ENCODE measurements around the gene TSPAN6. TPM values are rescaled to one million over a fixed set of nuclear protein-coding genes. Genes with fewer than 3 reads are reported as not detected.

The TSPAN6 gene
- total and polyA plus RNA-seq, 2 donors (not counting 3 experiments of a cell fraction or from before 2014, with no cell fraction given), result 43.1 to 65.5 TPM

GRCh38 chrX:100659431-100660137 lies 23.0 kb upstream of the TSPAN6 start:
- DNase-seq (ENCODE audit: low read depth, low spot score) (no peak), FAIRE-seq (peak; percentile 4)
- no peaks in the 10 kb centered on the region for H3K9me1 ChIP-seq (replicated peaks; ENCODE audit: control insufficient read depth, extremely low read depth, insufficient read depth, low read length)
- TSS peak; percentile 55 for BruUV-seq (replicated peaks)
- dilution Hi-C loops (cut with MboI; ENCODE audit: extremely low pct_ligation_motif_present, low sequenced_read_pairs), result no loop called here
- intact Hi-C loops (cut with micrococcal nuclease), result loop anchor here (1.0 kb wide), 1 partner anchor 9 kb away; no protein-coding TSS in a partner anchor
- peaks cover 6 to 8% of the 10 kb centered on the region in 2 experiments for H3K36me3 ChIP-seq (ENCODE audit: control insufficient read depth in 2 of 2, extremely low read depth in 1 of 2, insufficient read depth in 2 of 2, low read length in 2 of 2)
- H3K9ac ChIP-seq (replicated peaks; ENCODE audit: extremely low read depth, insufficient read depth, low read length), result peak overlapping the region; percentile 47
- ChIA-PET CTCF (interaction anchor here (0.7 to 2.2 kb wide), 5 partner anchors 10 to 109 kb away, joined by 3 to 10 read pairs (median 4); partner anchors contain the start of gene TSPAN6), POLR2A (interaction anchor here (0.6 kb wide), 1 partner anchor 45 kb away, joined by 3 read pairs; no protein-coding TSS in a partner anchor)
- H3K79me2 ChIP-seq (ENCODE audit: control insufficient read depth, insufficient read depth, low read length), result peaks cover 60% of the 10 kb centered on the region
- TF ChIP-seq CTCF (IDR thresholded peaks at IDR 0.05; ENCODE audit: extremely low read depth in 1 of 2, insufficient read depth in 1 of 2, low read depth in 1 of 2, low read length in 2 of 2) (no peak), EZH2 (IDR thresholded peaks at IDR 0.05; ENCODE audit: borderline replicate concordance, low read depth, low read length, severe bottlenecking) (no peak), POLR2A (IDR thresholded peaks at IDR 0.05; ENCODE audit: low read depth, low read length) (no peak), JUN (IDR thresholded peaks at IDR 0.05; ENCODE audit: borderline replicate concordance, insufficient read depth, insufficient read length, low read depth) (no peak), FOS (IDR thresholded peaks at IDR 0.05; ENCODE audit: borderline replicate concordance, insufficient read depth, low read length) (no peak), MYC (IDR thresholded peaks at IDR 0.05; ENCODE audit: low read depth, low read length) (no peak), POLR2AphosphoS5 (IDR thresholded peaks at IDR 0.05; ENCODE audit: insufficient read depth, low read depth, low read length) (no peak), GATA2 (IDR thresholded peaks at IDR 0.05; ENCODE audit: insufficient read depth, insufficient read length, low read depth, low read length) (no peak)
- TF ChIP-seq, protein P1, sequence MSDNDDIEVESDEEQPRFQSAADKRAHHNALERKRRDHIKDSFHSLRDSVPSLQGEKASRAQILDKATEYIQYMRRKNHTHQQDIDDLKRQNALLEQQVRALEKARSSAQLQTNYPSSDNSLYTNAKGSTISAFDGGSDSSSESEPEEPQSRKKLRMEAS (IDR thresholded peaks at IDR 0.05; ENCODE audit: insufficient read depth, insufficient read length), result no peak
- no peaks in the 10 kb centered on the region for H3K27me3 ChIP-seq (ENCODE audit: control insufficient read depth in 2 of 2, insufficient read depth in 2 of 2, low read length in 2 of 2)
- H2AFZ ChIP-seq (ENCODE audit: low read depth, low read length), result no peak overlapping the region
- H3K4me1 ChIP-seq (ENCODE audit: control insufficient read depth, extremely low read depth, insufficient read depth, low read length), result peaks cover 36% of the 10 kb centered on the region
- peak overlapping the region; percentile 81 for H3K27ac ChIP-seq (ENCODE audit: insufficient read depth, low read depth, low read length)
- H3K4me3 ChIP-seq (replicated peaks in 1 of 3; ENCODE audit: insufficient read depth in 1 of 3, low read depth in 1 of 3, low read length in 3 of 3), result no peak overlapping the region
- H3K4me2 ChIP-seq (ENCODE audit: insufficient read depth, low read length), result peak overlapping the region; percentile 55
- H3K9me3 ChIP-seq (replicated peaks; ENCODE audit: control insufficient read depth, insufficient read depth, low read length), result no peaks in the 10 kb centered on the region
- H4K20me1 ChIP-seq (replicated peaks; ENCODE audit: control insufficient read depth, extremely low read depth, insufficient read depth, low read length), result no peaks in the 10 kb centered on the region

Data from endothelial cell of umbilical vein (primary cell).